Uterus (tissue), 2 donors: ENCODE data around the gene CPLANE1.

Experiments
- CTCF ChIP-seq, 4 experiments: fragments of 200-600 bp in 2 of 4; fragments of 450-650 bp in 2 of 4; sonication (generic) in 2 of 4; IDR thresholded peaks; one replicate each; pipeline ENCODE4 v1.5.1; 2016 to 2019; ENCODE audit warnings: antibody characterized with exemption in 4 of 4, mild to moderate bottlenecking in 2 of 4, moderate library complexity in 1 of 4
- POLR2A ChIP-seq, 2 donors: fragments of 450-650 bp; IDR thresholded peaks; one replicate each; pipeline ENCODE4 v1.6.1; 2016; ENCODE audit warnings: antibody characterized with exemption in 2 of 2, mild to moderate bottlenecking in 1 of 2, moderate library complexity in 1 of 2

DNA sequence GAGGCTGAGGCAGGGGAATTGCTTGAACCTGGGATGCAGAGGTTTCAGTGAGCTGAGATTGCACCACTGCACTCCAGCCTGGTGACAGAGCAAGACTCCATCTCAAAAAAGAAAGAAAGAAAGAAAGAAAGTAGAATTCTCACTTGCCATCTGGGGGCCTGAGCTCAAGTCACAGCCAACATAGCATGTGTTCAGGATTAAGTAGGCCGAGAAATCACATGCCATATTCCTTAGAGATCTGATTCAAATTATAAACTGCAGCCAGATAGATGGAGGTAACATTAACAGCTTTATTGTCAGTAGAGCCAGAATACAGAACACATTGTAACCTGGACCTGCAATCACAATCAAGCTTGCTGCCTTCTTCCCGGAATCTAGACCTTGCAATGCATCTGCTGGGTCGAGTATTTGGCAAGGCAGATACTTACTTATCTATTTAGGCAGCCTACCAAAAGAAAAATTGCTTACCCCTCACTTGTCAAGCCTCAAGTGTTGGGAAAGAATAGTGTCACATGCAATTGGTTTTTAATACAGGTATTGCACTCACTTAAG is 173.7 kb downstream of the CPLANE1 start:
- TF ChIP-seq CTCF (IDR thresholded peaks at IDR 0.05) = no peak
- TF ChIP-seq POLR2A (IDR thresholded peaks at IDR 0.05) = no peak
